Stomach (tissue), 4 donors: ENCODE results near the gene GLRA2.

ENCODE experiments used
- EP300 ChIP-seq: sonication (generic); formaldehyde crosslinking; IDR thresholded peaks from one replicate; pipeline ENCODE4 v1.6.1; 2017; ENCODE audit warnings: antibody characterized with exemption
- POLR2A ChIP-seq, 4 donors: fragments of 450-650 bp; IDR thresholded peaks; one replicate each; pipeline ENCODE4 v1.6.1; 2016; ENCODE audit warnings: antibody characterized with exemption in 4 of 4, control low read depth in 2 of 4, mild to moderate bottlenecking in 1 of 4, moderate library complexity in 1 of 4
- POLR2AphosphoS5 ChIP-seq, 3 donors: sonication (generic); formaldehyde crosslinking; IDR thresholded peaks; one replicate each; pipeline ENCODE4 v1.6.1; 2016; ENCODE audit warnings: antibody characterized with exemption in 3 of 3
- TF ChIP-seq, protein P1 (sequence below), 7 experiments: fragments of 450-650 bp in 4 of 7; fragments of 200-600 bp in 3 of 7; sonication (generic) in 3 of 7; IDR thresholded peaks; one replicate each; pipeline ENCODE4 v1.5.1; 2016 to 2019; ENCODE audit warnings: antibody characterized with exemption in 7 of 7, control low read depth in 2 of 7, mild to moderate bottlenecking in 1 of 7

DNA sequence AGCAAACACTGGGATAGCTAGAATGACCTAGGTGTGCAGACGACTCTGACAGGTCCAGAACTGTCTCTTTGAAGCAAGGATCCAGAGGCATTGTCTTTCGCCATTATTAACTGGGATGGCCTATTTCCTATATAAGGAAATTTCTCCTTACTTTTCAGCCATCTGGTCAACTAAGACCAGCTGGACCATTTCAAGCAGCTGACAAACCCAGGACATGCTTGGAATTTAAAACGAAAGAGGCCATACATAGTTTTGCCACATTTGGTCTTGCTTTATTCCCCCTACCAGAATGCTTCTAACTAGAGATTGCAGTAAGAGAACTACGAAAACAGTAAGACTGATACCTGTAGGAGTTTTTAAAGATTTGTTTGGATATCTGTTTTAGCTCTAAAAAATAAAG is 87.0 kb downstream of the GLRA2 start:
- TF ChIP-seq, protein P1, sequence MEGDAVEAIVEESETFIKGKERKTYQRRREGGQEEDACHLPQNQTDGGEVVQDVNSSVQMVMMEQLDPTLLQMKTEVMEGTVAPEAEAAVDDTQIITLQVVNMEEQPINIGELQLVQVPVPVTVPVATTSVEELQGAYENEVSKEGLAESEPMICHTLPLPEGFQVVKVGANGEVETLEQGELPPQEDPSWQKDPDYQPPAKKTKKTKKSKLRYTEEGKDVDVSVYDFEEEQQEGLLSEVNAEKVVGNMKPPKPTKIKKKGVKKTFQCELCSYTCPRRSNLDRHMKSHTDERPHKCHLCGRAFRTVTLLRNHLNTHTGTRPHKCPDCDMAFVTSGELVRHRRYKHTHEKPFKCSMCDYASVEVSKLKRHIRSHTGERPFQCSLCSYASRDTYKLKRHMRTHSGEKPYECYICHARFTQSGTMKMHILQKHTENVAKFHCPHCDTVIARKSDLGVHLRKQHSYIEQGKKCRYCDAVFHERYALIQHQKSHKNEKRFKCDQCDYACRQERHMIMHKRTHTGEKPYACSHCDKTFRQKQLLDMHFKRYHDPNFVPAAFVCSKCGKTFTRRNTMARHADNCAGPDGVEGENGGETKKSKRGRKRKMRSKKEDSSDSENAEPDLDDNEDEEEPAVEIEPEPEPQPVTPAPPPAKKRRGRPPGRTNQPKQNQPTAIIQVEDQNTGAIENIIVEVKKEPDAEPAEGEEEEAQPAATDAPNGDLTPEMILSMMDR (IDR thresholded peaks at IDR 0.05): no peak
- TF ChIP-seq POLR2A (IDR thresholded peaks at IDR 0.05): no peak
- TF ChIP-seq POLR2AphosphoS5 (IDR thresholded peaks at IDR 0.05): no peak
- TF ChIP-seq EP300: no peak
